Ureter (tissue), 1 donor: ENCODE measurements around the gene TAF7. TPM values are rescaled to one million over a fixed set of nuclear protein-coding genes. Genes with fewer than 3 reads are reported as not detected.
"Not testable (repeated sequence)": the region's sequence is repeated elsewhere in the genome, so short reads cannot be mapped to it uniquely, and the experiment has no call there.

ENCODE experiments used
- DNase-seq: peaks from one replicate; pipeline ENCODE4 v3.0.0-alpha.2; 2020; ENCODE audit warnings: low spot score
- total RNA-seq: library from RNA; stranded (reverse); gene quantifications from one replicate; pipeline ENCODE4 v1.2.4, GENCODE V29; 2023
- donor health status: DM: yes; HTN: yes; CAD: no.

TAF7 gene, protein sequence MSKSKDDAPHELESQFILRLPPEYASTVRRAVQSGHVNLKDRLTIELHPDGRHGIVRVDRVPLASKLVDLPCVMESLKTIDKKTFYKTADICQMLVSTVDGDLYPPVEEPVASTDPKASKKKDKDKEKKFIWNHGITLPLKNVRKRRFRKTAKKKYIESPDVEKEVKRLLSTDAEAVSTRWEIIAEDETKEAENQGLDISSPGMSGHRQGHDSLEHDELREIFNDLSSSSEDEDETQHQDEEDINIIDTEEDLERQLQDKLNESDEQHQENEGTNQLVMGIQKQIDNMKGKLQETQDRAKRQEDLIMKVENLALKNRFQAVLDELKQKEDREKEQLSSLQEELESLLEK
- 56.6 TPM for total RNA-seq

DNA sequence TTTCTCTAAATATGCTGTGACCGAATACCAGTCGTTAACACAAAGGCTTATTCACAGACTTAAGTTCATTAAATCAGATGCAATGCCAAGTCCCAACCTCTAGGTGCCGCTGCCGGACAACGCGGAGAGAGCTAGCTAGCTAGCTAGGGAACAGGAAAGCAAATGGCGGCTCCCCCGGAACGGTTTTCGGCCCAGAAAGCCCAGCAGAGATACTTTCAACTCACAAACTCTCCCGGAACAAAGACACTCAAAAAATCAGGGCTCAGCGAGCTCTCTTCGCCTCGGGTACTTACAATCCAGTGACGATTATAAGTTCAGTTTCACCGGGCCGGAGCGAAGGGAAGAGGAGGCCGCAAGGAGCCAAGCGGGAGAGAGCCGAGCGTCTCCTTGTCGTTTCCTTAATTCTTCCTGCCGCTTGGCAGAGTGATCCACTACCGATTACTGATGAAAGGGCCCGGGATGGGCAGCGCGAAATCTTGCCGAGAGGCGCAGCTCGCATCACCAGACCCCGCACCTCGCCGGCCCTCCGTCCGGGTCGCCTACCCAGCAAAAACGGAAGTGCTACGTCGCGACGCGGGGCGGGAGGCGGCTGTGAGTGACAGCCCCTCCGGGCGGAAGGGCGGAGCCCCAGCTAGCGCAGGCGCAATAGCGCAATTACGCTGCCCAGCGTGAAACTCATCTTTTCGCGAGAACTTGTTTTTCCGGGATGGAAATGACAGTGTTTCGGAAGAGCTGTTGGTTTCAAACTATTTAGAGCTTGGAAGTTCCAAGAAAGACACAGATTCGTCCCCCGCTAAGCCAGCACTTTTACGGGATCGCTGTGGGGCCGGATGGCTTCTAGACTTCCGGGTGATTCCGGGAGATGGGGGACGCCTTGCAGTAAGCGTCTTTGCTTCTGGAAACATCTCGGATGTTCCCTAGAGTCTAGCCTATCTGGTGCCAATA lies at the start of gene TAF7:
TSS of gene TAF7 (minus strand) at position 560 of the 945 bp plus-strand sequence. CDS start 740 bp downstream, outside the sequence.
- DNase-seq, result peak; percentile 94

DNA sequence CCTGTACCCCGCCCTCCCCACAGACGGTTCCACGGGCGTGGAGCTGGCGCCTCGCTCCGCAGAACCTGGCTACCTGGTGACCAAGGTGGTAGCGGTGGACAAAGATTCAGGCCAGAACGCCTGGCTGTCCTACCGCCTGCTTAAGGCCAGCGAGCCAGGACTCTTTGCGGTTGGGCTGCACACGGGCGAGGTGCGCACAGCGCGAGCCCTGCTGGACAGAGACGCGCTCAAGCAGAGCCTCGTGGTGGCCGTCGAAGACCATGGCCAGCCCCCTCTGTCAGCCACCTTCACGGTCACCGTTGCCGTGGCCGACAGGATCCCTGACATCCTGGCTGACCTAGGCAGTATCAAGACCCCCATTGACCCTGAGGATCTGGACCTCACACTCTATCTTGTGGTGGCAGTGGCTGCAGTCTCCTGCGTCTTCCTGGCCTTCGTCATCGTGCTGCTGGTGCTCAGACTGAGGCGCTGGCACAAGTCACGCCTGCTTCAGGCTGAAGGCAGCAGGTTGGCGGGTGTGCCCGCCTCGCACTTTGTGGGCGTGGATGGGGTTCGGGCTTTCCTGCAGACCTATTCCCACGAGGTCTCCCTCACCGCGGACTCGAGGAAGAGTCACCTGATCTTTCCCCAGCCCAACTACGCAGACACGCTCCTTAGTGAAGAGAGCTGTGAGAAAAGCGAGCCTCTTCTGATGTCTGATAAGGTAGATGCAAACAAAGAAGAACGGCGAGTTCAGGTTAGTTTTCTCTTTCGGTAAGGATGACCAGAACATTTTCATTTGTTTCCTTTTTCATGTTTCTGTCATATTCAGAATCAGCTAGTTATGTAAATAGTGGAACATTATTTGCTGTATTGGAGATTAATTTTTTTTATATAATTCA lies 45.7 kb upstream of the TAF7 start:
- DNase-seq, result no peak

DNA sequence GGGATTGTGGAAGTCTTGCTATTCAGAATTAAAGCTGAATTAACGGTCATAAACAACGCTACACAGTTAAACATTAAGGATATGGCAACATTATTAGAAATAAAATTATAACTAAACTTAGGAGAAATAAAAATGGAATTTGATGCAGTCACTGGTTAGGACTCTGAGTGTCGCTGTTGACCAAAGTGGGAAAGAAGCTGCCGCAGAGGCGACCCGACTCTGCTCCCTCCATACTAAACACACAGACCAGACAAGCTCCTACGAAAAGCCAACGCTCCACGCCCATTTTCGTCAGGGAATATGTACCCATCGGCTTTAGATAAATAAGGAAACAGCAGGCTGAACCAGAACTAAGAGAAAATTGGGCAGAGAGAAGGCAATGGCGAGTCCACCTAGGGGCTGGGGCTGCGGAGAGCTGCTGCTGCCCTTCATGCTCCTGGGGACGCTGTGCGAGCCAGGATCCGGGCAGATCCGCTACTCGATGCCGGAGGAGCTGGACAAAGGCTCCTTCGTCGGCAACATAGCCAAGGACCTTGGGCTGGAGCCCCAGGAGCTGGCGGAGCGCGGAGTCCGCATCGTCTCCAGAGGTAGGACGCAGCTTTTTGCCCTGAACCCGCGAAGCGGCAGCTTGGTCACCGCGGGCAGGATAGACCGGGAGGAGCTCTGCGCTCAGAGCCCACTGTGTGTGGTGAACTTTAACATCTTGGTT lies 43.5 kb upstream of the TAF7 start, which contains the start of gene PCDHGA5:
TSS of gene PCDHGA5 (plus strand) at position 211 of the 709 bp plus-strand sequence. CDS start at position 380, 169 bp downstream.
- DNase-seq, result no peak

DNA sequence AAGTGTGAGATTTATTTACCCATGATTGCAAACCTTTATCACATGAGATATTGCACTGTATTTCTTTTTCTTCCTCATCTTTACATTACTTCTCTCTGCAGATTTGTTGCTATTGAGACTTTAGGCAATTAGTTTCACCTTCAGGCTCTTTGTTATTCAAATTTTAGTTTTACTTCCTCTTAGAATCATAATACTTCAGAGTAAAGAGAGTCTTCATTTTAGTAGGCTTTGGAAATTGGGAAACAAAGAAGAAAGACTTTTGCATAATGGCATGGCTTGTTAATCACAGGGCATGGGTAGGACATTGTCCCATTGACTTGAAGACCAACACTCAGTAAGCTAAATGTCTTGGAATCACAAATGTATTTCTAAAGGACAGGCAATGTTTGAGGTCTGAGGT lies 42.1 kb upstream of the TAF7 start:
- DNase-seq, result no peak

DNA sequence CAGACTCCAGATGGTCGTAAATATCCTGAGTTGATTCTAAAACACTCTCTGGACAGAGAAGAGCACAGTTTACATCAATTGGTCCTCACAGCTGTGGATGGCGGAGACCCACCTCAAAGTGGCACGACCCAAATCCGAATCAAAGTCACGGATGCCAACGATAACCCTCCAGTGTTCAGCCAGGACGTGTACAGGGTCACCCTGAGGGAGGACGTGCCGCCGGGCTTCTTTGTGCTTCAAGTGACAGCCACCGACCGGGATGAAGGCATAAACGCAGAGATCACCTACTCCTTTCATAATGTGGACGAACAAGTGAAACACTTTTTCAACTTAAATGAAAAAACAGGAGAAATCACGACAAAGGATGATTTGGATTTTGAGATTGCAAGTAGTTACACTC lies 40.1 kb upstream of the TAF7 start:
- DNase-seq, result no peak

DNA sequence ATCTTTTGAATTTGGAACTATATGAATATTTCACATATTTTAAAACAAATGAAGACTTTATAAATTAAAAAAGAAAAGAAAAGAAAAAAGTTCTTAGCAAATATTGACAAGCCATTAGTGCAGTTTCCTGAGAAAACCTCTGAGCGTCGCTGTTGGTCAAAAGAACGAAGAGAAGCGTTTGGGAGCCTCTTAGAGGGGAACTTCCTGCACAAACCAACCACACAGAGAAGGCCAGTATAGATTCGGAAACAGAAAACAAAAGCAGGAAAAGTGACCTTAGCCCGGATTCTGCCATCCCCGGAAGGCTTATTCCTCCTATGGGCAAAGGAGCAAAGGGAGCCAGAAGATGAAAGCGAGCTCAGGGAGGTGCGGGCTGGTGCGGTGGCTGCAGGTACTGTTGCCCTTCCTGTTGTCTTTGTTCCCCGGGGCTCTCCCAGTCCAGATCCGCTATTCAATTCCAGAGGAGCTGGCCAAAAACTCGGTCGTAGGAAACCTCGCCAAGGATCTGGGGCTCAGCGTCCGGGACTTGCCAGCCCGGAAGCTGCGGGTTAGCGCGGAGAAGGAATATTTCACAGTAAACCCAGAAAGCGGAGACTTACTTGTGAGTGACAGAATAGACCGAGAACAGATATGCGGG lies 39.3 kb upstream of the TAF7 start, which contains the start of gene PCDHGB2:
TSS of gene PCDHGB2 (plus strand) at position 205 of the 637 bp plus-strand sequence. CDS start at position 347, 142 bp downstream.
- DNase-seq, result no peak

DNA sequence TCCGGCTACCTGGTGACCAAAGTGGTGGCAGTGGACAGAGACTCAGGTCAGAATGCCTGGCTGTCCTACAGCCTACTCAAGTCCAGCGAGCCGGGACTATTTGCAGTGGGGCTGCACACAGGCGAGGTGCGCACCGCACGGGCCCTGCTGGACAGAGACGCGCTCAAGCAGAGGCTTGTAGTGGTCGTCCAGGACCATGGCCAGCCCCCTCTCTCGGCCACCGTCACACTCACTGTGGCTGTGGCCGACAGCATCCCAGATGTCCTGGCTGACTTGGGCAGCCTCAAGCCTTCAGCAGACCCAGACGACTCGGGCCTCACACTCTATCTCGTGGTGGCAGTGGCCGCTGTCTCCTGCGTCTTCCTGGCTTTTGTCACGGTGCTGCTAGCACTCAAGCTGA lies 36.4 kb upstream of the TAF7 start:
- no peak for DNase-seq

DNA sequence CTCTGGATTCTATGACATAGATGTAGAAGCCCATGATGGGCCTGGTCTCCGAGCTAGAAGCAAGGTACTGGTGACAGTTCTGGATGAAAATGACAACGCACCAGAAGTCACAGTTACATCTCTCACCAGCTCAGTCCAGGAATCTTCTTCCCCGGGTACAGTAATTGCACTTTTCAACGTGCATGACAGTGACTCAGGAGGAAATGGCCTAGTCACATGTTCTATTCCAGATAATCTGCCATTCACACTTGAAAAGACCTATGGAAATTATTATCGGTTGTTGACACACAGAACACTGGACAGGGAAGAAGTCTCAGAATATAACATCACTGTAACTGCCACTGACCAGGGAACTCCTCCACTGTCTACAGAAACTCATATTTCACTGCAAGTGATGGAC lies 35.5 kb upstream of the TAF7 start:
- DNase-seq, result no peak

DNA sequence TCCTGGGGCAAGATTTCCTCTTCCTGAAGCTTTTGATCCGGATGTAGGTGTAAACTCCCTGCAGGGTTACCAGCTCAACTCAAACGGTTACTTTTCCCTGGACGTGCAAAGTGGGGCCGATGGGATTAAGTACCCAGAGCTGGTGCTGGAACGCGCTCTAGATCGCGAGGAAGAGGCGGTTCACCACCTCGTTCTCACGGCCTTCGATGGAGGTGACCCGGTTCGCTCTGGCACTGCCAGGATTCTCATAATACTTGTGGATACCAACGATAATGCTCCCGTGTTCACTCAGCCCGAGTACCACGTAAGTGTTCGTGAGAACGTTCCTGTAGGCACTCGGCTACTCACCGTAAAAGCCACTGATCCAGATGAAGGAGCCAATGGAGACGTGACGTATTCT lies 35.1 kb upstream of the TAF7 start:
- no peak for DNase-seq

DNA sequence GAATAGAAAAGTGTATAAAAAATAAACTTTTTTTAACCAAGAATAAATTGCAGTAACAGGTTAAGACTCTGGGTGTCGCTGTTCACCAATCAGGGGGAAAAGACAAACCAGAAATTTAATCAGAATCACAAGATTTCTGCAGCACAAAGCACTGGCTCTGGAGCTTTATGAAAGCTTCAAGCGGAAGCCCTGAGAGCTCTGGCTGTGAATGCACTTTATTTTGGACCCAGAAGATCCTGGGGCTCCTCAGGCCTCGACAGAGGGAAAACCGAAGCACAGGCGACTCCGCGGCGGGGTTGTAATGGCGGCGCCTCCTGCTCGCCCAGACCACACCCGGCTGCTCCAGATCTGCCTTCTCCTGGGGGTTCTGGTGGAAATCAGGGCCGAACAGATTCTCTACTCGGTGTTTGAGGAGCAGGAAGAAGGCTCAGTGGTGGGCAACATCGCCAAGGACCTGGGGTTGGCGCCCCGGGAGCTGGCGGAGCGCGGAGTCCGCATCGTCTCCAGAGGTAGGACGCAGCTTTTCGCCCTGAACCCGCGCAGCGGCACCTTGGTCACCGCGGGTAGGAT lies 34.4 kb upstream of the TAF7 start, which contains the start of gene PCDHGA4:
TSS of gene PCDHGA4 (plus strand) at position 122 of the 570 bp plus-strand sequence. CDS start at position 209, 87 bp downstream.
- DNase-seq, result no peak

DNA sequence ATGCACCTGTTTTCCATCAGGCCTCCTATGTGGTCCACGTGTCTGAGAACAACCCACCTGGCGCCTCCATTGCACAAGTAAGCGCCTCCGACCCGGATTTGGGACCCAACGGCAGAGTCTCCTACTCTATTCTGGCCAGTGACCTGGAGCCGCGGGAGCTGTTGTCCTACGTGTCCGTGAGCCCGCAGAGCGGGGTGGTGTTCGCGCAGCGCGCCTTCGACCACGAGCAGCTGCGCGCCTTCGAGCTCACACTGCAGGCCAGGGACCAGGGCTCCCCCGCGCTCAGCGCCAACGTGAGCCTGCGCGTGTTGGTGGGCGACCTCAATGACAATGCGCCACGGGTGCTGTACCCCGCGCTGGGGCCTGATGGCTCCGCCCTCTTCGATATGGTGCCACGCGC lies 31.0 kb upstream of the TAF7 start:
- no peak for DNase-seq

DNA sequence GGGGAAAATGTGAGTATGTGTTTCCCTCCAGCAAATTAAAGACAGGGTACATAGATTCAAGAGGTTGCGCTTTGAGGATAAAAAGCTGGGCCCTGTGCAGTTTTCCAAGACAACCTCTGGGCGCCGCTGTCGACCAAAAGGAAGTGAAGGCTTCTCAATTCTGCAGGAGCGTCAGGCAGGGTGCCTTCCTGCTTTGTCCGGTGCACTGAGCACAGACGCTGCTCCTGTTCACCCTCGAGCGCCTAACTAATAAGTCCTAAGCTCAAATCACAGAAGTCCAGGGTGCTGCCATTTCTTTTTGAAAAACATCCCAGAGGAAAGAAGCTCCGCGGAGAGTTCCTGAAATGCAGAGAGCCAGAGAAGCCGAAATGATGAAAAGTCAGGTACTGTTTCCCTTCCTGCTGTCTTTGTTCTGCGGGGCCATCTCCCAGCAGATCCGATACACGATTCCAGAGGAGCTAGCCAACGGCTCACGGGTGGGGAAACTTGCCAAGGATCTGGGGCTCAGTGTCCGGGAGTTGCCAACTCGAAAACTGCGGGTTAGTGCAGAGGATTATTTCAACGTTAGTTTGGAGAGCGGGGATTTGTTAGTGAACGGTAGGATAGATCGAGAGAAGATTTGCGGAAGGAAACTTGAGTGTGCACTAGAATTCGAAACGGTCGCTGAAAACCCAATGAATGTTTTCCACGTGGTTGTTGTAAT lies 29.5 kb upstream of the TAF7 start, which contains the start of gene PCDHGB1:
TSS of gene PCDHGB1 (plus strand) at position 183 of the 703 bp plus-strand sequence. CDS start at position 345, 162 bp downstream.
- no peak for DNase-seq

DNA sequence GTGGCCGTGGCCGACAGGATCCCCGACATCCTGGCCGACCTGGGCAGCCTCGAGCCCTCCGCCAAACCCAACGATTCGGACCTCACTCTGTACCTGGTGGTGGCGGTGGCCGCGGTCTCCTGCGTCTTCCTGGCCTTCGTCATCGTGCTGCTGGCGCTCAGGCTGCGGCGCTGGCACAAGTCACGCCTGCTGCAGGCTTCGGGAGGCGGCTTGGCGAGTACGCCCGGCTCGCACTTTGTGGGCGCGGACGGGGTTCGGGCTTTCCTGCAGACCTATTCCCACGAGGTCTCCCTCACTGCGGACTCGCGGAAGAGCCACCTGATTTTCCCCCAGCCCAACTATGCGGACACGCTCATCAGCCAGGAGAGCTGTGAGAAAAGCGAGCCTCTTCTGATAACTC lies 25.4 kb upstream of the TAF7 start:
- not testable (repeated sequence) for DNase-seq

DNA sequence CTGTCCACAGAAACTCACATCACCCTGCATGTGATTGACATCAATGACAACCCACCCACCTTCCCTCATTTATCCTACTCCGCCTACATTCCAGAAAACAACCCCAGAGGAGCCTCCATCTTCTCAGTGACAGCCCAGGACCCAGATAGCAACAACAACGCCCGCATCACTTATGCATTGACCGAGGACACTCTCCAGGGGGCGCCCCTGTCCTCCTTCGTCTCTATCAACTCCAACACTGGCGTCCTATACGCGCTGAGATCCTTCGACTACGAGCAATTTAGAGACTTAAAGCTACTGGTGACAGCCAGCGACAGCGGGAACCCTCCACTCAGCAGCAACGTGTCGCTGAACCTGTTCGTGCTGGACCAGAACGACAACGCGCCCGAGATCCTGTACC lies 24.7 kb upstream of the TAF7 start:
- no peak for DNase-seq

DNA sequence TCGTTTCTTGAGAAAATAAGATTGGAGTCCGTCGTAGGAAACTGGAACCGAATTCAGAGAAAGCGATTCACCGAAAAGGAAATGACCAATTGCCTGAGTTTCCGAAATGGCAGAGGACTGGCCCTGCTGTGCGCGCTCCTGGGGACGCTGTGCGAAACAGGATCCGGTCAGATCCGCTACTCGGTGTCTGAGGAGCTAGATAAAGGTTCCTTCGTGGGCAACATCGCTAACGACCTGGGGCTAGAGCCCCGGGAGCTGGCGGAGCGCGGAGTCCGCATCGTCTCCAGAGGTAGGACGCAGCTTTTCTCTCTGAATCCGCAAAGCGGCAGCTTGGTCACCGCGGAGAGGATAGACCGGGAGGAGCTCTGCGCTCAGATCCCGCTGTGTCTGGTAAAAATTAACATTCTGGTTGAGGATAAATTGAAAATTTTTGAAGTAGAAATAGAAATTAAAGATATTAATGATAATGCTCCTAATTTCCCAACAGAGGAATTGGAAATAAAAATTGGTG lies 23.4 kb upstream of the TAF7 start:
- no peak for DNase-seq

DNA sequence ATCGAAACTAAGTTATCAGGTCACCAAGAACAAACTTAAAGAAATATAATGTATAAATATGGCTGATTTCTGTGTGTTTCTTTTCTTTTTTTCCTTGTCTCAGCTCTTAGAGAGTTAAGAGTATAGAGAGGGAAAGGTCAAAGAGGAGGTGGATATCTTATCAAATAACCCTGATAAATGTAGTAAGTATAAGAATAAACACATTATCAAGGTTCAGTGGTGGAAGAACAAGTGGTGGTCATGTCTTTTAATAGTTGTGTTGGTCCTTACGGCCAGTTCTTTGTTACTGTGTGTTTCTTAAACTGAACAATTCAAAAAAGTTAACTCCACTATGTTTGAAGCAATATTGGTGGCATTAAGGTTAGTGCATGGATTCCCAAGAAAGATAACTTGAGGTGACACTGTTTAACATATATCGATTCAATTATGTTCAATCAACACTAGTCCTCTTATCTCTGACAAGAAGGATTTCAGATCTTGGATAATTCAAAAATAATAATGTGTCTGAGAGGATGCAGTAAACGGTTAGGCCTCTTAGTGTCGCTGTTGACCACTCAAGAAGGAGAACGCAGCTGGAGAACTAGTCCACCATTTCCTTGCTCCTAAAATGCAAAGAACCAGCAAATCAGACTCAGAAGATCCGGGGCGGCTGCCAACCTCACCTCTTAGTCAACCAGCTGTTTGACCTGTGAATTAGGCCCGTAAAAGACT lies 22.8 kb upstream of the TAF7 start, which contains the start of gene PCDHGA3:
TSS of gene PCDHGA3 (plus strand) at position 588 of the 711 bp plus-strand sequence. CDS start 205 bp downstream, outside the sequence.
- no peak for DNase-seq

DNA sequence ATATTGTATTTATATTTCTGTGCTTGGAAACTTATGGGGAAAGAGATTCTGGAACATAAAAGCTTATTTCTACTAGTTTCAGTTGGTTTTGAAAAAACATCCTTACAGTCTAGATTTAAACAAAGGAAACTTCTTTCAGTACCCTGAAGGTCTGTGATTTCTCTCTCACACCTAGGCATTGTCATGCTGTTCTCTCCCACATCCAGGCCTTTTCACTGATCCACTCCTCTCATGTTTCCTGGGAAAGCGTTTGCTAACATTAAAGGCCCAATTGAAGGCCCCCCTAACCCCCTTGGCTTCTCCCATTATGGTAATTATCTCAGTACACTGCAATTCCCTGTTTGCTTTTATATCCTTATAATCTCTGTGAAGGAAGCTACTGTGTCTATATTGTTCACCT lies 22.2 kb upstream of the TAF7 start:
- DNase-seq, result no peak

DNA sequence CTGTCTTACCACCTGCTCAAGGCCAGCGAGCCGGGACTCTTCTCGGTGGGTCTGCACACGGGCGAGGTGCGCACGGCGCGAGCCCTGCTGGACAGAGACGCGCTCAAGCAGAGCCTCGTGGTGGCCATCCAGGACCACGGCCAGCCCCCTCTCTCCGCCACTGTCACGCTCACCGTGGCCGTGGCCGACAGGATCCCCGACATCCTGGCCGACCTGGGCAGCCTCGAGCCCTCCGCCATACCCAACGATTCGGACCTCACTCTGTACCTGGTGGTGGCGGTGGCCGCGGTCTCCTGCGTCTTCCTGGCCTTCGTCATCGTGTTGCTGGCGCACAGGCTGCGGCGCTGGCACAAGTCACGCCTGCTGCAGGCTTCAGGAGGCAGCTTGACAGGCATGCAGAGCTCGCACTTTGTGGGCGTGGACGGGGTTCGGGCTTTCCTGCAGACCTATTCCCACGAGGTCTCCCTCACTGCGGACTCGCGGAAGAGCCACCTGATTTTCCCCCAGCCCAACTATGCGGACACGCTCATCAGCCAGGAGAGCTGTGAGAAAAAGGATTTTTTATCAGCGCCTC lies 20.3 kb upstream of the TAF7 start:
- not testable (repeated sequence) for DNase-seq
